ENCODE data around the gene TMSB15C.
"Not testable (repeated sequence)": the region's sequence is repeated elsewhere in the genome, so short reads cannot be mapped to it uniquely, and the experiment has no call there.

The TMSB15C gene

GRCh38 chrX:104085477-104085876 lies 9.4 kb upstream of the TMSB15C start:
- TF ChIP-seq, protein P1, sequence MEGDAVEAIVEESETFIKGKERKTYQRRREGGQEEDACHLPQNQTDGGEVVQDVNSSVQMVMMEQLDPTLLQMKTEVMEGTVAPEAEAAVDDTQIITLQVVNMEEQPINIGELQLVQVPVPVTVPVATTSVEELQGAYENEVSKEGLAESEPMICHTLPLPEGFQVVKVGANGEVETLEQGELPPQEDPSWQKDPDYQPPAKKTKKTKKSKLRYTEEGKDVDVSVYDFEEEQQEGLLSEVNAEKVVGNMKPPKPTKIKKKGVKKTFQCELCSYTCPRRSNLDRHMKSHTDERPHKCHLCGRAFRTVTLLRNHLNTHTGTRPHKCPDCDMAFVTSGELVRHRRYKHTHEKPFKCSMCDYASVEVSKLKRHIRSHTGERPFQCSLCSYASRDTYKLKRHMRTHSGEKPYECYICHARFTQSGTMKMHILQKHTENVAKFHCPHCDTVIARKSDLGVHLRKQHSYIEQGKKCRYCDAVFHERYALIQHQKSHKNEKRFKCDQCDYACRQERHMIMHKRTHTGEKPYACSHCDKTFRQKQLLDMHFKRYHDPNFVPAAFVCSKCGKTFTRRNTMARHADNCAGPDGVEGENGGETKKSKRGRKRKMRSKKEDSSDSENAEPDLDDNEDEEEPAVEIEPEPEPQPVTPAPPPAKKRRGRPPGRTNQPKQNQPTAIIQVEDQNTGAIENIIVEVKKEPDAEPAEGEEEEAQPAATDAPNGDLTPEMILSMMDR (IDR thresholded peaks at IDR 0.05; ENCODE audit: insufficient read depth, low read depth, low read length, missing control alignments), result no peak
- DNase-seq (ENCODE audit: low read depth), result no peak
- no peak overlapping the region for H3K4me3 ChIP-seq (ENCODE audit: low read length)

- DNase-seq (ENCODE audit: low read depth), result no peak
- TF ChIP-seq, protein P1 (IDR thresholded peaks at IDR 0.05; ENCODE audit: insufficient read depth, low read depth, low read length, missing control alignments), result no peak
- no peak overlapping the region for H3K4me3 ChIP-seq (ENCODE audit: low read length)
Measured at GRCh38 chrX:104084534-104085277, 8.7 kb upstream of the TMSB15C start.

DNA sequence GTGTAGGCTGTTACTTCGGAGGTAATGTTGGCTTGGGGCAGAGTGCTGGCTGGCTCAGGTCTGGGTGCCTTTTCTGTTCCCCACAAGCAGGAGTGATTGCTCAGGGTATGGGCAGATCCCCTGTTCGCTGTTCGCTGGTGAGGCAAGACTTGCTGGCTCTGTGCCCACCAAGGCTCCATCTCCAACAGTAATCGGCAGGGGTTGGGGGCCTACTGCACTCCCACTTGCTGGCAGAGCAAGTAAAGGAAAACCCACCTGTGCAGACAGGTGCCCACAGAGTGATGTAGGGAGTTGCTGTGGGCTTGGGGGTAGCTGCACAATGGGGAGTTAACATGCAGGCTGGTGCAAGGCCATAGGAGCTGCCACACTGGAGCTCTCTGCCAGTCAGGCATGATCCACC lies 8.0 kb upstream of the TMSB15C start:
- H3K4me3 ChIP-seq (ENCODE audit: low read length), result no peak overlapping the region
- DNase-seq (ENCODE audit: low read depth), result no peak
- TF ChIP-seq, protein P1 (IDR thresholded peaks at IDR 0.05; ENCODE audit: insufficient read depth, low read depth, low read length, missing control alignments), result no peak

DNA sequence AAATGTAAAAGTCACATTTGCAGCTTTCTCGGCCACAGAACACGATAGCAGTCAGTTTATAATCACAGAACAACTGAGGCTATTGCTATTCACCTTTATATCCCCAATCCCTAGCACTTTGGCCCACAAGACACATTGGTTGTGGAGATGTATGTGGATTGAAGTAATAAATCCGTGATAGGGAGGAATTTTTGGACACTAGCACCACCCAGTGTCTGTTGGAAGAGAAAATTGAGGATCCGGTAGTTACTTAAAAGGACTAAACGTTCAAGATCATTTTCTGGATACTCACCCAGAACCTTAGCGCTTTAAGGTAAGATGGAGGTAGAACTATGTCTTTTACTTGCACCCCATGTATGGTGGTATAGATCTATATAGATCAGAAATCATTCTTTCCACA lies 1.8 kb upstream of the TMSB15C start:
- not testable (repeated sequence) for H3K4me3 ChIP-seq (ENCODE audit: low read length); DNase-seq (ENCODE audit: low read depth)

GRCh38 chrX:104062636-104063035 lies 13.4 kb downstream of the TMSB15C start:
- not testable (repeated sequence) for H3K4me3 ChIP-seq (ENCODE audit: low read length); DNase-seq (ENCODE audit: low read depth)

- not testable (repeated sequence) for DNase-seq (ENCODE audit: low read depth); H3K4me3 ChIP-seq (ENCODE audit: low read length)
Measured at GRCh38 chrX:104054956-104055355, 21.1 kb downstream of the TMSB15C start.

DNA sequence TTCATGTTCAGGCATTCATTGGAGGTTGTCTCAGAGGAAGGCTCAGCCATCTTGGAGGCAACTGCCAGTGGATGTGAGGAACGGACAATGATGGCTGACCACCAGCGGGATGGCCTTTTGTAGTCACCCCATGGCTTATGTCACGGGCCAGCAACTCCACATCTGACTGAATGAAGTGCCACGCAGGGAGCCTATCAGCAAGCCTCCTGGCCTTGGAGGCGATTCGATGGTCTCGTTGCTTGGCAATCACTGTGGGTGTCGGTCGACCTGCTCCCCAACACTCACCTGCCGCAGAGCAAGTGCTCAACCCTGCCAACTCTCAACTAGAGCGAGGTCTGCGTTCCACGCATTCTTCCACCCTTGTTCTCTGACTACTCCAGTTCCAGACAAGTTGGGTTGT lies 28.9 kb downstream of the TMSB15C start:
- DNase-seq (ENCODE audit: low read depth), result no peak
- no peak overlapping the region for H3K4me3 ChIP-seq (ENCODE audit: low read length)
- TF ChIP-seq, protein P1 (IDR thresholded peaks at IDR 0.05; ENCODE audit: insufficient read depth, low read depth, low read length, missing control alignments), result no peak

DNA sequence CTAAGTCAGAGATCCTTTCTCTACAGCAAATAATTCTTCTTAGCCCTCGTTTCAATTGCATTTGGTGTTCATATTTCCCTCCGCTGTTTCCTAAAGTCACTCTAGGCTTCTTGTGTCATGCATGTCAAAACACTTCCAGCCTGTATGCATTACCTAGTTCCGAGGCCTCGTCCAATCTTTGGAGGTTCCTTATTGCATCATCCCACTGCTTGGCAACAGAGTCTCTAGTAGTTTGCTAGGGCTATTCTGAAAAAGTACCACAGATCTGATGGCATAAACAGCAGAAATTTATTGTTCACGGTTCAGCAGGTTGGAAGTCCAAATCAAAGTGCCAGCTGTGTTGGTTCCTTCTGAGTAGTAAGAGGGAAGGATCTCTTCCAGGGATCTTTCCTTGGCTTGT lies 30.4 kb downstream of the TMSB15C start:
- DNase-seq (ENCODE audit: low read depth), result no peak
- no peak overlapping the region for H3K4me3 ChIP-seq (ENCODE audit: low read length)
- TF ChIP-seq, protein P1 (IDR thresholded peaks at IDR 0.05; ENCODE audit: insufficient read depth, low read depth, low read length, missing control alignments), result no peak

Measured in epithelial cell of esophagus (primary cell).